ENCODE data around the gene PILRA.
A peak's percentile ranks its signal among the peaks of the same experiment; 100 is the strongest.
"Not testable (repeated sequence)": the region's sequence is repeated elsewhere in the genome, so short reads cannot be mapped to it uniquely, and the experiment has no call there.

PILRA gene

GRCh38 chr7:100435401-100436304 is 62.4 kb downstream of the PILRA start:
- DNase-seq = peak; percentile 79

- no peak for DNase-seq
Observed at GRCh38 chr7:100437150-100438100, 64.1 kb downstream of the PILRA start.

- no peak for DNase-seq
Observed at GRCh38 chr7:100438172-100438571, 64.9 kb downstream of the PILRA start.

GRCh38 chr7:100438731-100439130 is 65.4 kb downstream of the PILRA start:
- not testable (repeated sequence) for DNase-seq

- not testable (repeated sequence) for DNase-seq
Observed at GRCh38 chr7:100439244-100439643, 66.0 kb downstream of the PILRA start.

GRCh38 chr7:100441641-100442535 is 68.6 kb downstream of the PILRA start:
- no peak for DNase-seq

GRCh38 chr7:100443096-100443840 is 70.0 kb downstream of the PILRA start:
- no peak for DNase-seq

- no peak for DNase-seq
Observed at GRCh38 chr7:100444311-100445278, 71.3 kb downstream of the PILRA start.

GRCh38 chr7:100446040-100446439 is 72.8 kb downstream of the PILRA start:
- DNase-seq = no peak

- not testable (repeated sequence) for DNase-seq
Observed at GRCh38 chr7:100447363-100447762, 74.1 kb downstream of the PILRA start.

- DNase-seq = no peak
Observed at GRCh38 chr7:100449190-100449795, 76.0 kb downstream of the PILRA start.

Data from activated CD8-positive, alpha-beta memory T cell treated with anti-CD3 and anti-CD28 coated beads for 24 hours (primary cell).